Measurements from ENCODE around the gene TMEM247.

- TF ChIP-seq, protein P1, sequence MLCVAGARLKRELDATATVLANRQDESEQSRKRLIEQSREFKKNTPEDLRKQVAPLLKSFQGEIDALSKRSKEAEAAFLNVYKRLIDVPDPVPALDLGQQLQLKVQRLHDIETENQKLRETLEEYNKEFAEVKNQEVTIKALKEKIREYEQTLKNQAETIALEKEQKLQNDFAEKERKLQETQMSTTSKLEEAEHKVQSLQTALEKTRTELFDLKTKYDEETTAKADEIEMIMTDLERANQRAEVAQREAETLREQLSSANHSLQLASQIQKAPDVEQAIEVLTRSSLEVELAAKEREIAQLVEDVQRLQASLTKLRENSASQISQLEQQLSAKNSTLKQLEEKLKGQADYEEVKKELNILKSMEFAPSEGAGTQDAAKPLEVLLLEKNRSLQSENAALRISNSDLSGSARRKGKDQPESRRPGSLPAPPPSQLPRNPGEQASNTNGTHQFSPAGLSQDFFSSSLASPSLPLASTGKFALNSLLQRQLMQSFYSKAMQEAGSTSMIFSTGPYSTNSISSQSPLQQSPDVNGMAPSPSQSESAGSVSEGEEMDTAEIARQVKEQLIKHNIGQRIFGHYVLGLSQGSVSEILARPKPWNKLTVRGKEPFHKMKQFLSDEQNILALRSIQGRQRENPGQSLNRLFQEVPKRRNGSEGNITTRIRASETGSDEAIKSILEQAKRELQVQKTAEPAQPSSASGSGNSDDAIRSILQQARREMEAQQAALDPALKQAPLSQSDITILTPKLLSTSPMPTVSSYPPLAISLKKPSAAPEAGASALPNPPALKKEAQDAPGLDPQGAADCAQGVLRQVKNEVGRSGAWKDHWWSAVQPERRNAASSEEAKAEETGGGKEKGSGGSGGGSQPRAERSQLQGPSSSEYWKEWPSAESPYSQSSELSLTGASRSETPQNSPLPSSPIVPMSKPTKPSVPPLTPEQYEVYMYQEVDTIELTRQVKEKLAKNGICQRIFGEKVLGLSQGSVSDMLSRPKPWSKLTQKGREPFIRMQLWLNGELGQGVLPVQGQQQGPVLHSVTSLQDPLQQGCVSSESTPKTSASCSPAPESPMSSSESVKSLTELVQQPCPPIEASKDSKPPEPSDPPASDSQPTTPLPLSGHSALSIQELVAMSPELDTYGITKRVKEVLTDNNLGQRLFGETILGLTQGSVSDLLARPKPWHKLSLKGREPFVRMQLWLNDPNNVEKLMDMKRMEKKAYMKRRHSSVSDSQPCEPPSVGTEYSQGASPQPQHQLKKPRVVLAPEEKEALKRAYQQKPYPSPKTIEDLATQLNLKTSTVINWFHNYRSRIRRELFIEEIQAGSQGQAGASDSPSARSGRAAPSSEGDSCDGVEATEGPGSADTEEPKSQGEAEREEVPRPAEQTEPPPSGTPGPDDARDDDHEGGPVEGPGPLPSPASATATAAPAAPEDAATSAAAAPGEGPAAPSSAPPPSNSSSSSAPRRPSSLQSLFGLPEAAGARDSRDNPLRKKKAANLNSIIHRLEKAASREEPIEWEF (IDR thresholded peaks at IDR 0.05; ENCODE audit: insufficient replicate concordance, low read depth, low read length) = no peak
- TF ChIP-seq, protein P2, sequence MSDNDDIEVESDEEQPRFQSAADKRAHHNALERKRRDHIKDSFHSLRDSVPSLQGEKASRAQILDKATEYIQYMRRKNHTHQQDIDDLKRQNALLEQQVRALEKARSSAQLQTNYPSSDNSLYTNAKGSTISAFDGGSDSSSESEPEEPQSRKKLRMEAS (IDR thresholded peaks at IDR 0.05; ENCODE audit: low read depth, low read length) = no peak
- no peak for TF ChIP-seq POLR2A (IDR thresholded peaks at IDR 0.05; ENCODE audit: low read depth, low read length)
These were observed 14.5 kb downstream of the TMEM247 start for GRCh38 chr2:46493971-46494250.

All from GM12878 (cell line).